Amniotic stem cell (primary cell): ENCODE results near the gene TRDMT1.

Source experiments
- DNase-seq: peaks from one replicate; lab custom pipeline; 2025; lab: John Stamatoyannopoulos, UW

Gene TRDMT1

GRCh38 chr10:17174626-17175025 lies 26.8 kb downstream of the TRDMT1 start:
- no peak for DNase-seq

GRCh38 chr10:17171141-17171641 lies 30.3 kb downstream of the TRDMT1 start:
- DNase-seq: no peak

GRCh38 chr10:17169803-17170202 lies 31.7 kb downstream of the TRDMT1 start:
- DNase-seq: no peak

GRCh38 chr10:17166699-17167098 lies 34.8 kb downstream of the TRDMT1 start:
- no peak for DNase-seq

GRCh38 chr10:17162828-17163227 lies 38.6 kb downstream of the TRDMT1 start:
- DNase-seq: no peak

GRCh38 chr10:17161775-17162174 lies 39.7 kb downstream of the TRDMT1 start:
- DNase-seq: no peak

- no peak for DNase-seq
Observed at GRCh38 chr10:17157024-17157423, 44.4 kb downstream of the TRDMT1 start.

- no peak for DNase-seq
Observed at GRCh38 chr10:17155826-17156225, 45.6 kb downstream of the TRDMT1 start.

GRCh38 chr10:17154116-17154515 lies 47.4 kb downstream of the TRDMT1 start:
- DNase-seq: no peak

GRCh38 chr10:17153321-17153720 lies 48.2 kb downstream of the TRDMT1 start:
- DNase-seq: no peak

- DNase-seq: no peak
Observed at GRCh38 chr10:17151716-17152115, 49.8 kb downstream of the TRDMT1 start.

GRCh38 chr10:17147884-17148489 lies 53.5 kb downstream of the TRDMT1 start:
- no peak for DNase-seq

- no peak for DNase-seq
Observed at GRCh38 chr10:17146892-17147291, 54.6 kb downstream of the TRDMT1 start.

GRCh38 chr10:17145239-17145638 lies 56.2 kb downstream of the TRDMT1 start:
- no peak for DNase-seq

GRCh38 chr10:17144757-17145156 lies 56.7 kb downstream of the TRDMT1 start:
- DNase-seq: no peak

- DNase-seq: no peak
Observed at GRCh38 chr10:17144032-17144431, 57.4 kb downstream of the TRDMT1 start.

GRCh38 chr10:17143055-17143690 lies 58.3 kb downstream of the TRDMT1 start:
- no peak for DNase-seq

GRCh38 chr10:17141504-17142229 lies 59.8 kb downstream of the TRDMT1 start:
- DNase-seq: no peak

GRCh38 chr10:17140386-17140761 lies 61.1 kb downstream of the TRDMT1 start:
- DNase-seq: no peak

GRCh38 chr10:17138460-17139042 lies 62.9 kb downstream of the TRDMT1 start:
- no peak for DNase-seq

- DNase-seq: no peak
Observed at GRCh38 chr10:17134737-17135260, 66.7 kb downstream of the TRDMT1 start.

GRCh38 chr10:17134282-17134681 lies 67.2 kb downstream of the TRDMT1 start:
- DNase-seq: no peak

GRCh38 chr10:17129741-17130140 lies 71.7 kb downstream of the TRDMT1 start, which contains the start of gene CUBN:
Gene CUBN (minus strand): TSS chr10:17129811. CDS start chr10:17129765, 46 bp downstream.
- DNase-seq: no peak
